Left ventricle myocardium inferior (tissue), 1 donor: ENCODE results near the gene CST3. TPM values are rescaled to one million over a fixed set of nuclear protein-coding genes. Genes with fewer than 3 reads are reported as not detected.
"Not testable (repeated sequence)": the region's sequence is repeated elsewhere in the genome, so short reads cannot be mapped to it uniquely, and the experiment has no call there.

Source experiments
- DNase-seq: peaks from one replicate; pipeline ENCODE4 v3.0.0-alpha.2; 2020
- H3K27ac ChIP-seq: fragments of 200-600 bp; replicated peaks from 2 replicates; pipeline ENCODE4 v1.8.0; 2021
- H3K27me3 ChIP-seq: fragments of 200-600 bp; 2 replicates; pipeline ENCODE4 v1.8.0; 2021; ENCODE audit warnings: low read depth
- H3K36me3 ChIP-seq: fragments of 200-600 bp; 2 replicates; pipeline ENCODE4 v1.8.0; 2021
- H3K4me1 ChIP-seq: fragments of 200-600 bp; 2 replicates; pipeline ENCODE4 v1.8.0; 2021
- H3K4me3 ChIP-seq: fragments of 200-600 bp; 2 replicates; pipeline ENCODE4 v1.8.0; 2021; ENCODE audit warnings: mild to moderate bottlenecking, moderate library complexity
- H3K9me3 ChIP-seq: fragments of 200-600 bp; replicated peaks from 2 replicates; pipeline ENCODE4 v1.8.0; 2021
- intact Hi-C: fragments of 100-400 bp; cut with micrococcal nuclease; formaldehyde crosslinking; loops from one replicate; pipeline ENCODE4 v1.11.0; 2022
- total RNA-seq: library from RNA; stranded (reverse); fragmentation: NEBNext Ultra II Directional; extraction: Animal tissue kit (Norgen Biotek cat#: 25700); gene quantifications from one replicate; pipeline ENCODE4 v1.2.1, GENCODE V29; 2021
- TF ChIP-seq, protein P1 (sequence below): fragments of 200-600 bp; IDR thresholded peaks from 2 replicates; pipeline ENCODE4 v1.8.0; 2021; ENCODE audit warnings: antibody characterized with exemption, mild to moderate bottlenecking, borderline replicate concordance
- donor health status: DM: no; HTN: yes; CAD: no; lungs with severe emphysema.

The CST3 gene
- total RNA-seq, 1 donor from 2014 or later, result 576 TPM

- DNase-seq, result no peak
- H3K9me3 ChIP-seq, result no peaks in the 10 kb centered on the region
- TF ChIP-seq, protein P1, sequence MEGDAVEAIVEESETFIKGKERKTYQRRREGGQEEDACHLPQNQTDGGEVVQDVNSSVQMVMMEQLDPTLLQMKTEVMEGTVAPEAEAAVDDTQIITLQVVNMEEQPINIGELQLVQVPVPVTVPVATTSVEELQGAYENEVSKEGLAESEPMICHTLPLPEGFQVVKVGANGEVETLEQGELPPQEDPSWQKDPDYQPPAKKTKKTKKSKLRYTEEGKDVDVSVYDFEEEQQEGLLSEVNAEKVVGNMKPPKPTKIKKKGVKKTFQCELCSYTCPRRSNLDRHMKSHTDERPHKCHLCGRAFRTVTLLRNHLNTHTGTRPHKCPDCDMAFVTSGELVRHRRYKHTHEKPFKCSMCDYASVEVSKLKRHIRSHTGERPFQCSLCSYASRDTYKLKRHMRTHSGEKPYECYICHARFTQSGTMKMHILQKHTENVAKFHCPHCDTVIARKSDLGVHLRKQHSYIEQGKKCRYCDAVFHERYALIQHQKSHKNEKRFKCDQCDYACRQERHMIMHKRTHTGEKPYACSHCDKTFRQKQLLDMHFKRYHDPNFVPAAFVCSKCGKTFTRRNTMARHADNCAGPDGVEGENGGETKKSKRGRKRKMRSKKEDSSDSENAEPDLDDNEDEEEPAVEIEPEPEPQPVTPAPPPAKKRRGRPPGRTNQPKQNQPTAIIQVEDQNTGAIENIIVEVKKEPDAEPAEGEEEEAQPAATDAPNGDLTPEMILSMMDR, result no peak
- peaks cover 17% of the 10 kb centered on the region for H3K4me1 ChIP-seq
- peak overlapping the region; percentile 58 for H3K27ac ChIP-seq
- no peaks in the 10 kb centered on the region for H3K36me3 ChIP-seq
- intact Hi-C loops, result no loop called here
- H3K27me3 ChIP-seq, result peaks cover 9% of the 10 kb centered on the region
- no peak overlapping the region for H3K4me3 ChIP-seq
These were observed 29.9 kb upstream of the CST3 start for GRCh38 chr20:23667666-23668065.

DNA sequence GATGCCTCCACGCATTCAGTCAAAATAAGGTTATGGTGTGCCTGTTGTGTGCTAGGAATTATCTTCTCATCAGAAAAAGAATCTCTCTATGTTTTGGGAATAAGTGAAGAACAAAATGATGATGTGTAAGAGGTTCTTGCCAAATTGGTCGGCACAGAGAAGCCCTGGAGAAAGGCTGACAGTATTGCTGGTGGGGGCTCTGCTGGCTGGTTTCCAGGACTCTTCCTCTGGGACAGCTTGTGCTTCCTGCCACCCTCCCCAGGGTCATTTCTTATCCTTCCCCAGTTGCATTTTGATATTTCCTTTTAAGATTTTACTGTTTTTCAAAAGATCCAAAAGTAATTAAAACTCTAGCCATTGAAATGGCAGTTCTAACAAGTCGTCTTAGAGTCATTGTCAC lies 28.9 kb upstream of the CST3 start:
- Histone ChIP-seq H3K4me1 (peaks cover 17% of the 10 kb centered on the region), H3K4me3 (no peak overlapping the region), H3K27me3 (peaks cover 9% of the 10 kb centered on the region), H3K27ac (peak overlapping the region; percentile 58), H3K9me3 (no peaks in the 10 kb centered on the region), H3K36me3 (no peaks in the 10 kb centered on the region)
- peak; percentile 52 for DNase-seq
- TF ChIP-seq, protein P1, result no peak
- intact Hi-C loops, result no loop called here

- H3K9me3 ChIP-seq, result no peaks in the 10 kb centered on the region
- peak overlapping the region; percentile 58 for H3K27ac ChIP-seq
- intact Hi-C loops, result no loop called here
- H3K36me3 ChIP-seq, result no peaks in the 10 kb centered on the region
- TF ChIP-seq, protein P1, result no peak
- H3K4me1 ChIP-seq, result peaks cover 17% of the 10 kb centered on the region
- H3K27me3 ChIP-seq, result peaks cover 9% of the 10 kb centered on the region
- H3K4me3 ChIP-seq, result no peak overlapping the region
- DNase-seq, result no peak
These were observed 28.4 kb upstream of the CST3 start for GRCh38 chr20:23666189-23666588.

GRCh38 chr20:23664954-23665353 lies 27.2 kb upstream of the CST3 start:
- no peaks in the 10 kb centered on the region for H3K9me3 ChIP-seq
- H3K27me3 ChIP-seq, result peaks cover 9% of the 10 kb centered on the region
- TF ChIP-seq, protein P1, result no peak
- DNase-seq, result no peak
- no peak overlapping the region for H3K4me3 ChIP-seq
- intact Hi-C loops, result no loop called here
- H3K36me3 ChIP-seq, result no peaks in the 10 kb centered on the region
- H3K27ac ChIP-seq, result no peak overlapping the region
- H3K4me1 ChIP-seq, result peaks cover 28% of the 10 kb centered on the region

DNA sequence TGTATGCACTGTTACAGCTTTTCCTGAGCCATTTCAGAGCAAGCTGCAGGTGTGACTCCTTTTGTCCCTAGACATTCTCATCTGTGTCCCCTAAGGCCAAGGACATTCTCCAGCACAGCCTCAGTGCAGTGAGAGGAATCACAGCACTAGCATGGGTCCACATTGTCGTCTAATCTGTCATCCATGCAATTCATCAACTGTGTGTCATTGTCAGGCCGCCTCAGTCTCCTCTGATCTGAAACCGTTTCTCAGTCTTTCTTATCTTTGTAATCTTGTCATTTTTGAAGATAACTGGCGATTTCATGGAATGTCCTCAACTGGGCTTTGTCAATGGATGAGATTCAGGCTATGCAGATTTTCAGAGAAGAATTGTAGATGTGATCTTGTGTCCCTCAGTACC lies 26.3 kb upstream of the CST3 start:
- H3K9me3 ChIP-seq, H3K27me3 ChIP-seq, H3K27ac ChIP-seq, intact Hi-C loops, H3K4me3 ChIP-seq, DNase-seq, H3K36me3 ChIP-seq: not testable (repeated sequence)
- peaks cover 30% of the 10 kb centered on the region for H3K4me1 ChIP-seq

DNA sequence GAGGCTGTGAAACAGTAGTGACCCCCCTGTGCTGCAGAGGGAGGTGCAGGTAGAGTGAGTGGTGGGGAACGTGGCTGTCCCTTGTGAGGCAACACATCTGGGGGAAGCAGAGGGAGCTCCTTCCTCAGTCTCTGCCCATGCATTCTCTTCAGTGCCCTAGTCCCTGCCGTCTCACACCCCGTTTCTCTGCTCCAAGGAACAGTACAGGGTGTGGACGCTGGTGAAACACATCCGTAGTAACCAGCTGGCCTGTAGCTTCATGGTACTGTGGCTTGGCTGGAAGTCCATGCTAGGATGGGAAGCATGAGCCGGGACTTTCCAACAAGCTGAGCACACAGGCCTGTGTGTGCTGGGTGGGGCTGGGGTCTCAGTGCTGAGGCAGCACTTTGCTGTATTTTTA lies 25.4 kb upstream of the CST3 start:
- H3K36me3 ChIP-seq, result no peaks in the 10 kb centered on the region
- H3K27ac ChIP-seq, result no peak overlapping the region
- H3K4me1 ChIP-seq, result peaks cover 25% of the 10 kb centered on the region
- peaks cover 5% of the 10 kb centered on the region for H3K27me3 ChIP-seq
- no peak for DNase-seq
- H3K9me3 ChIP-seq, result no peaks in the 10 kb centered on the region
- intact Hi-C loops, result no loop called here
- TF ChIP-seq, protein P1, result no peak
- H3K4me3 ChIP-seq, result no peak overlapping the region
